GM06990 (cell line): ENCODE measurements around the gene UBE2Z.

Experiments used
- DNase-seq: peaks from one replicate; pipeline ENCODE4 v3.0.0-alpha.2; 2011; ENCODE audit not compliant: insufficient read length; ENCODE audit errors: extremely low read depth
- H3K27me3 ChIP-seq: replicated peaks from 2 replicates; pipeline ENCODE4 v1.6.0; 2011; ENCODE audit warnings: low read length; ENCODE audit not compliant: control insufficient read depth, insufficient read depth
- H3K36me3 ChIP-seq: 2 replicates; pipeline ENCODE4 v1.5.1; 2011; ENCODE audit warnings: low read length; ENCODE audit not compliant: control insufficient read depth, insufficient read depth
- H3K4me3 ChIP-seq: replicated peaks from 2 replicates; pipeline ENCODE4 v1.5.1; 2011; ENCODE audit warnings: low read depth, mild to moderate bottlenecking, control low read depth, low read length
- TF ChIP-seq, protein P1 (sequence below): IDR thresholded peaks from 2 replicates; pipeline ENCODE4 v1.5.1; 2011; ENCODE audit warnings: low read length, control low read depth, mild to moderate bottlenecking, inconsistent platforms; ENCODE audit not compliant: insufficient read depth, poor library complexity, severe bottlenecking

The UBE2Z gene

DNA sequence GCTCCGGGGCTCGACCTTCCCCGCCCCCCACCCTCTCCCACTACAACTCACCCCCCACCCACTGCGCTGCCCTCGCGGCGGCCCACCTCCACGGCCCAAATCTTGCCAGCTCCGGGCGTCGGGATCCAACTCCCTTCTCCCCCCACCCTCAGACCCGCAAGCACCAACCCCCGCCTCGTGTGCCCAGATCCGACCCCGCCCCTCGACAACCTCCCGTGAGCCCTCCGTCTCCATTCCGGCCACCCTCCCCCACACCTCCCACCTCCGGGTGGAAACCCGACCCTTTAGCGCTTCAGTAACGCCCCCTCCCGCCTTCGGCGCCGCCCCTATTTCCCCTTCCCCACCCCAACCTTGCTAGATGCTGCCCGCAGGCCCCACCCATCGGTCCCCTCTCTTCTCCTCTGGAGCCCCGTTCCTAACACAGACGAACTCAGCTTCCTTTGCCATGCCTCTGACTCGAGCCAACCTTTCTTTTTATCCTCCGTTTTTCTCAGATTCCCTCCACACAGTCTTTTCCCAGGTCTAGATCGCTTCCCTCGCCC lies 717 bp downstream of the UBE2Z start:
- TF ChIP-seq, protein P1, sequence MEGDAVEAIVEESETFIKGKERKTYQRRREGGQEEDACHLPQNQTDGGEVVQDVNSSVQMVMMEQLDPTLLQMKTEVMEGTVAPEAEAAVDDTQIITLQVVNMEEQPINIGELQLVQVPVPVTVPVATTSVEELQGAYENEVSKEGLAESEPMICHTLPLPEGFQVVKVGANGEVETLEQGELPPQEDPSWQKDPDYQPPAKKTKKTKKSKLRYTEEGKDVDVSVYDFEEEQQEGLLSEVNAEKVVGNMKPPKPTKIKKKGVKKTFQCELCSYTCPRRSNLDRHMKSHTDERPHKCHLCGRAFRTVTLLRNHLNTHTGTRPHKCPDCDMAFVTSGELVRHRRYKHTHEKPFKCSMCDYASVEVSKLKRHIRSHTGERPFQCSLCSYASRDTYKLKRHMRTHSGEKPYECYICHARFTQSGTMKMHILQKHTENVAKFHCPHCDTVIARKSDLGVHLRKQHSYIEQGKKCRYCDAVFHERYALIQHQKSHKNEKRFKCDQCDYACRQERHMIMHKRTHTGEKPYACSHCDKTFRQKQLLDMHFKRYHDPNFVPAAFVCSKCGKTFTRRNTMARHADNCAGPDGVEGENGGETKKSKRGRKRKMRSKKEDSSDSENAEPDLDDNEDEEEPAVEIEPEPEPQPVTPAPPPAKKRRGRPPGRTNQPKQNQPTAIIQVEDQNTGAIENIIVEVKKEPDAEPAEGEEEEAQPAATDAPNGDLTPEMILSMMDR, result no peak

DNA sequence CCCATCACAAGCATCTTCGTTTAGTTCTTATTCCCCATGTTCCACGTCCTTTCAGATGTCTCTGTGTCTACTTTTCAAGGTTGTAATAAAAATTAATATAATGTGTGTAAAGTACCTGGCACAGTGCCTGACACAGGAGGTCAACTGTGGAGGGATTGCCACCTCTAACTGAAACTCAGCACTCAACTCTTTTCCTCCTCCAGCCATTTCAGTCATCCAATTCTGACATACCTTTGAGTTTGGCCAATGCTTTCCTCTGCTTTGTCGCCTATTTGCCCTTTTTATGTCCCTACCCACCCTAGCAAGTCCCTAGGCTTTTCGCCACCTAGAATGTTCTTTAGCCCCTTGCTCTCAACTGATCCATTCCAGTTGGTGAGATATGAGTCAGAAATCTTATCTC lies 1.6 kb downstream of the UBE2Z start:
- peak overlapping the region; percentile 91 for H3K4me3 ChIP-seq
- DNase-seq, result no peak
- peaks cover 8% of the 10 kb centered on the region for H3K36me3 ChIP-seq
- H3K27me3 ChIP-seq, result no peaks in the 10 kb centered on the region
- TF ChIP-seq, protein P1, result no peak

More for the DNA sequence above, 717 bp downstream of the UBE2Z start:
- Histone ChIP-seq H3K27me3 (no peaks in the 10 kb centered on the region), H3K36me3 (peaks cover 8% of the 10 kb centered on the region), H3K4me3 (peak overlapping the region; percentile 91)
- DNase-seq, result peak; percentile 91

DNA sequence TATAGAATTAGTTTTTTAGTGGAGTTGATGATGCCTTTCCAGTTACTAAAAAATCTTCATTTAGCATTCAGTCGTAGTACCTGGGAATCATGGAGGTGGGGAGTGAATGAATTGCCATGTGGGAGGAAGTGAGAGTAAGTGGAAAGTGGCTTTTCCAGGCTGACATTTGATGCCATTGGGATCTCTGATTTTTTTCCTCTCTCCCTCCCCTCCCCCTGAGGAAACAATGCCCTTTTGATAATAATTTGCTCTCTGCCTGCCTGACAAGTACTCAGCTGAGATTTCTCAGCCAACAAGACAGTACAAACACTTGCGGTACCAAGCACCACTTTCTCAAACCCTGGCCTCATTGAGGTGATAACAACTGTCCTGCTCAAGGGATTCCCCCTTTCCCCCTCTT lies 2.2 kb downstream of the UBE2Z start:
- no peak for DNase-seq
- peaks cover 8% of the 10 kb centered on the region for H3K36me3 ChIP-seq

DNA sequence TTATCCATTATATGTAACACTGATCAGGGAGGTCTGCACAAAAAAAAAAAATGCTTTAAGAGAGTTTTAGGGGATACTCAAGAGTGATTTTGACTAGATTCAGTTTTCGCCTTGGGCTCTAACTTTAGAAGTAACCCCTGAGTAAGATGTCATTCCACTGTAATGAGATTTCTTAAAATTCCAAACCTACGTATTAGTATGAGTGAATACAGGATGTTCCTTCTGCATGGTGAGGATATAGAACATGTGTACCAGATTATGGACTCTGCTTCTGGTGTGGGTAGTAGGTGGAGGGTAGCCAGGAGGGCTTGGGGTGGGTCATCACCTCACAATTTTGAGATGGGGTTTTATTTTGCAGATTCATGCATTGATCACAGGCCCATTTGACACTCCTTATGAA lies 4.3 kb downstream of the UBE2Z start:
- no peaks in the 10 kb centered on the region for H3K27me3 ChIP-seq
- TF ChIP-seq, protein P1, result no peak
- DNase-seq, result no peak
- no peak overlapping the region for H3K4me3 ChIP-seq
- peaks cover 8% of the 10 kb centered on the region for H3K36me3 ChIP-seq

More for the DNA sequence above, 2.2 kb downstream of the UBE2Z start:
- peak overlapping the region; percentile 91 for H3K4me3 ChIP-seq
- no peaks in the 10 kb centered on the region for H3K27me3 ChIP-seq
- TF ChIP-seq, protein P1, result no peak

DNA sequence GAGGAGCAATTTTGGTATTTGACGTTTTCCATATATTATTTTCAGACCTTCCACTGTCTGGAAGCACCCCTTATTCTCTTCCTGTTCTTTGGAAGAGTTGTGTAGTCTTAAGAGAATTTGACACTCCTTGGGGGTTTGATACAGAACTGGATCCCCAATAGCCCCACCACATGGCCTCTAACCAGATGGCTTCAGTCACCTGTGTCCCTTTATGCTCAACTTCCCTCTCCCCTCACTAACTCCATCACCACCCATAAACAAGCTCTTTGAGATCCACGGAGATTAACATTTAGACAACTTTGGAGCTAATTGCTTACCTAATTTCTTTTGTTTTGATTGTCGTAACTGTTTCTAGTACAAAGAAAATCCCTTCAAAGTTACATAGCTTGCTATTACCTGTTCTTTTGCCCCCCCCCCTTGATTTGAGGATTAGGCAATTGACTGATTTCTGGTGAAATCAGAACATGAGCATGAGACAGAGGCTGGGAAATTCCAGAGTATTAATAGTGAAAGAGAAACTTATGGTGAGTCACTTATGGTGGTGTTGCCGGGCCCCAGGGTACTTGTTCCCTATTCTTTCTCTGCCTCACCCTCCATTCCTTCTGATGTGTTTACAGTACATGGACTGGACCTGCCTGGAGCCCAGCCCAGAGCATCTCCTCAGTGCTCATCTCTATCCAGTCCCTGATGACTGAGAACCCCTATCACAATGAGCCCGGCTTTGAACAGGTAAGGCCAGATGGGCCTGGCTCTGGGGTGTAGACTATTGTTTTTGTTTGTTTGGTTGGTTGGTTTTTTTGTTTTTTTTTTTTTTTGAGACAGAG lies 7.5 kb downstream of the UBE2Z start:
- H3K4me3 ChIP-seq, result peak overlapping the region; percentile 16; the same call in 1 of the 2 replicates
- no peaks in the 10 kb centered on the region for H3K27me3 ChIP-seq
- H3K36me3 ChIP-seq, result peaks cover 16% of the 10 kb centered on the region
- TF ChIP-seq, protein P1, result no peak
- peak; percentile 67 for DNase-seq
